ENCODE measurements around the gene HRG.

The HRG gene

DNA sequence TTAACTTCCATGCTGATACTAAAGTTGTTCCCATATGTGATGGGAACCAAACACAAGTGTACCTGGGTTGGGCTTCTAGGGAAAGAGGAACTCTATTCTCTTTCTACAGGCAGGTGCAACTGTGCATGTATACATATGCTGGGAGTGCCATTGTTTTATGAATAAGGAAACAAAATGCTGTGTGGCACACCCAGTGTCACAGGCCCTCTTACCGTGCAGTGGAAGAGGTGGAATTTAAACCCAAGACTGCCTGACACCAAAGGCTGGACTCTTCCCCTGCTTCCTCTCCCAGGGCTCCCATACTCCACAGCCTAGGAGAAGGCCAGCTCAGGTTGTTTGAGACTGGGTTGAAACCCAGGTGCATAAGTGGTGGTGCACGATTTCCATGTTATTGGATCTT, 27.6 kb upstream of the HRG start:
- no peak for DNase-seq (ENCODE audit: low read depth, low spot score)
- no CpG with 5 or more reads among the region's 2 CpGs for WGBS (ENCODE audit: insufficient coverage, insufficient read length)
- H3K27me3 ChIP-seq (ENCODE audit: control insufficient read depth, insufficient read depth, low read length) = no peaks in the 10 kb centered on the region

DNA sequence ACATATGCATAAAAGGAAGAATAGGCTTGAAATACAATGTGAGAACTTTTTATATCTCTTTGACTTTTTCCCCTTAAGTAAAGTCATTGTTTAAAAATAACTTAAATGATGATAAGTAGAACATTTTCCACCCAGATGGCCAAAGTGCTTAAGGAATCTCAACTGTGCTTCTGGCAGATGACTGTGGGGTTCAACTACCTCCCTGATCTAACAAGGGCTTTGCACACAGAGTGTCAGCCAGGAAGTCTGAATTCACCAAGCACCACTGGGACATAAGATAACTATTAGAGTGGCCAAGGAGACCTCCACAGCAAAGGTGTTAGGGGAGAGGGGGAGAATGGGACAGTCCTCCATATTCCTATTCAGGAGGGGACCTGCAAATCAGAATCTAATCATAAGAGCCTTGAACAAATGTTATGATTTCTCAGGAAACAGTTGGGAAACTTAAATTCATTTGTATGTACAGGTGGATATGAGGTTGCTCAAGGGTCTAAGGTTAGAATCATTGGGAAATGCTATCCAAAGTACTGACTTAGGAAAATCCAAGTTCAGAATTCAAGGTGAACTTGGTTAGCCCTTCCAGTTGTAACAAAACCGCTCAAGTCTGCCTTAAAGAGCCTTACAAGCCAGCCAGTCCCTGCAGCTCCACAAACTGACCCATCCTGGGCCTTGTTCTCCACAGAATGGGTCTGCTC, 25.9 kb upstream of the HRG start, which contains the start of gene FETUB:
Gene FETUB (plus strand): TSS at position 622 of the 695 bp plus-strand sequence. CDS start 62 bp downstream, at position 684.
- no peak for DNase-seq (ENCODE audit: low read depth, low spot score)
- WGBS (ENCODE audit: insufficient coverage, insufficient read length) = no CpG with 5 or more reads among the region's 1 CpG
- Histone ChIP-seq H3K4me1 (ENCODE audit: control insufficient read depth, insufficient read depth, low read length) (0 out of 2 replicates have a peak, but pooled peaks cover 2% of the 10 kb centered on the region), H3K27me3 (ENCODE audit: control insufficient read depth, insufficient read depth, low read length) (no peaks in the 10 kb centered on the region), H3K36me3 (ENCODE audit: control insufficient read depth, insufficient read depth, low read length) (no peaks in the 10 kb centered on the region), H3K27ac (ENCODE audit: low read length) (no peak within 1 kb of the TSS), H3K9me3 (ENCODE audit: control insufficient read depth, insufficient read depth, low read length) (no peaks in the 10 kb centered on the region), H3K4me3 (ENCODE audit: low read length) (no peak within 1 kb of the TSS)

More for the DNA sequence above, 27.6 kb upstream of the HRG start:
- Histone ChIP-seq H3K27ac (ENCODE audit: low read length) (no peak overlapping the region), H3K36me3 (ENCODE audit: control insufficient read depth, insufficient read depth, low read length) (no peaks in the 10 kb centered on the region), H3K4me3 (ENCODE audit: low read length) (no peak overlapping the region), H3K9me3 (ENCODE audit: control insufficient read depth, insufficient read depth, low read length) (no peaks in the 10 kb centered on the region), H3K4me1 (ENCODE audit: control insufficient read depth, insufficient read depth, low read length) (0 out of 2 replicates have a peak, but pooled peaks cover 2% of the 10 kb centered on the region)

DNA sequence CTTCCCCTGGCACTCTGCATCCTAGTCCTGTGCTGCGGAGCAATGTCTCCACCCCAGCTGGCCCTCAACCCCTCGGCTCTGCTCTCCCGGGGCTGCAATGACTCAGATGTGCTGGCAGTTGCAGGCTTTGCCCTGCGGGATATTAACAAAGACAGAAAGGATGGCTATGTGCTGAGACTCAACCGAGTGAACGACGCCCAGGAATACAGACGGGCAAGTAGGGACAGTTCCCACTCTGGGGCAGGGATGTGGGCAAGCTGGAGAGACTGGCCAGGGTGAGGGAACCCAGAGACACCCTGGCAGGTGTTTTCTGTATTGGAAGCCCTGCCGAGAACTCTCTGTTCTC, 25.4 kb upstream of the HRG start:
- Histone ChIP-seq H3K36me3 (ENCODE audit: control insufficient read depth, insufficient read depth, low read length) (no peaks in the 10 kb centered on the region), H3K9me3 (ENCODE audit: control insufficient read depth, insufficient read depth, low read length) (no peaks in the 10 kb centered on the region), H3K27me3 (ENCODE audit: control insufficient read depth, insufficient read depth, low read length) (no peaks in the 10 kb centered on the region), H3K4me1 (ENCODE audit: control insufficient read depth, insufficient read depth, low read length) (0 out of 2 replicates have a peak, but pooled peaks cover 2% of the 10 kb centered on the region), H3K4me3 (ENCODE audit: low read length) (no peak overlapping the region), H3K27ac (ENCODE audit: low read length) (no peak overlapping the region)
- DNase-seq (ENCODE audit: low read depth, low spot score) = no peak
- WGBS (ENCODE audit: insufficient coverage, insufficient read length) = no CpG with 5 or more reads among the region's 9 CpGs

DNA sequence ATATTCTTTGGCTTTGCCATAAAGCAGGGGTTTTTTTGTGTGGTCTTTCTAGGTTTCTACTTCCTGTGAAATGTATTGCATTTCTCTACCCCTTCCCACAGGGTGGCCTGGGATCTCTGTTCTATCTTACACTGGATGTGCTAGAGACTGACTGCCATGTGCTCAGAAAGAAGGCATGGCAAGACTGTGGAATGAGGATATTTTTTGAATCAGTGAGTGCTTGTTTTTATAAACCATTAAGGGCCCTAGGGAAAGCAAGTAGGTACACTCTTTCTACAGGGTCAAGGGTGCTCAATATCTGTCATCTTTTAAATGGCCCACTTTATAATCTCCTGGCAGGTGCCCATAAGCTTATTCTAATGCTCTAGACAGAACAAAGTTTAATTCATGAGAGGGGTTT, 24.9 kb upstream of the HRG start:
- no peak for DNase-seq (ENCODE audit: low read depth, low spot score)
- Histone ChIP-seq H3K9me3 (ENCODE audit: control insufficient read depth, insufficient read depth, low read length) (no peaks in the 10 kb centered on the region), H3K27me3 (ENCODE audit: control insufficient read depth, insufficient read depth, low read length) (no peaks in the 10 kb centered on the region), H3K27ac (ENCODE audit: low read length) (no peak overlapping the region), H3K4me3 (ENCODE audit: low read length) (no peak overlapping the region), H3K36me3 (ENCODE audit: control insufficient read depth, insufficient read depth, low read length) (no peaks in the 10 kb centered on the region), H3K4me1 (ENCODE audit: control insufficient read depth, insufficient read depth, low read length) (0 out of 2 replicates have a peak, but pooled peaks cover 2% of the 10 kb centered on the region)

DNA sequence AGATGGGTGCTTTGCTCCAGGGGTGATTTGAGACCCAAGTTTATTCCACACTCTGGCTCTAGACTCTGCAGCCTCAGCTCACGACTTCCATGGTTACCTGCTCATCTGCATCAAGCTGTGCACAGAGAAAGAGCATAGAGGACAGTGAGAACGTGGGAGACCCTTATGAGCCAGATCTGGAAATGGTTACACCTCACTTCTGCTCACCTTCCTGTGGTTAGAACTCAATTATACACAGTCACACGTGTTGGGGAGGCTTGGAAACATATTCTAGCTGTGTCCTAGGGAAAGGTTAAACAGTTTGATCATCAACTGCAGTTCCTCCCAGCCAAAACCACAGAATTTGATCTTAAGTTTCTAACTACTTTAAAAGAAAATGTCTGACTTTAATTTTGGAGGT, 23.8 kb upstream of the HRG start:
- 0 out of 2 replicates have a peak, but pooled peaks cover 2% of the 10 kb centered on the region for H3K4me1 ChIP-seq (ENCODE audit: control insufficient read depth, insufficient read depth, low read length)
- no peak for DNase-seq (ENCODE audit: low read depth, low spot score)
- no peaks in the 10 kb centered on the region for H3K36me3 ChIP-seq (ENCODE audit: control insufficient read depth, insufficient read depth, low read length)
- H3K27ac ChIP-seq (ENCODE audit: low read length) = no peak overlapping the region
- H3K4me3 ChIP-seq (ENCODE audit: low read length) = no peak overlapping the region
- H3K27me3 ChIP-seq (ENCODE audit: control insufficient read depth, insufficient read depth, low read length) = no peaks in the 10 kb centered on the region
- WGBS (ENCODE audit: insufficient coverage, insufficient read length) = no CpG with 5 or more reads among the region's 3 CpGs
- no peaks in the 10 kb centered on the region for H3K9me3 ChIP-seq (ENCODE audit: control insufficient read depth, insufficient read depth, low read length)

DNA sequence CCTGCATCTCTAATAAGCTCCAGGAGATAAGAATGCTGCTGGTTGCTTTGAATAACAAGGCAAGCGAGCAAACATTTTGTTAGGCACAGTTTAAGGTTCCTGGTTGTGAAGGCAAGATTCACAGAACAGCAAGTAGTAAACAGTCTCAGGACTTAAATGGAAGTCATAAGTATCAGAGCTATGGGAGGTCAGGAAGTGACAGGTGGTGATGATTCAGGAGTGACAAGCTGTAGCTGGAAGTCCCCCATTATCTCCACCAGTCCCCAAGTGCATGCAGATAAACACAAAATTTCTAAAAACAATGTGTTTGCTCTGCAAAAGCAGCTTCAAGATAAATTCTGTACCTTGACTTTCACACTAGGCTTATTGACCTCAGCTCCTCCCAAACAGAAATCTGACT, 22.3 kb upstream of the HRG start:
- H3K27me3 ChIP-seq (ENCODE audit: control insufficient read depth, insufficient read depth, low read length) = no peaks in the 10 kb centered on the region
- 0 out of 2 replicates have a peak, but pooled peaks cover 2% of the 10 kb centered on the region for H3K4me1 ChIP-seq (ENCODE audit: control insufficient read depth, insufficient read depth, low read length)
- H3K27ac ChIP-seq (ENCODE audit: low read length) = no peak overlapping the region
- WGBS (ENCODE audit: insufficient coverage, insufficient read length) = no CpG with 5 or more reads among the region's 1 CpG
- no peak overlapping the region for H3K4me3 ChIP-seq (ENCODE audit: low read length)
- H3K36me3 ChIP-seq (ENCODE audit: control insufficient read depth, insufficient read depth, low read length) = no peaks in the 10 kb centered on the region
- DNase-seq (ENCODE audit: low read depth, low spot score) = no peak
- H3K9me3 ChIP-seq (ENCODE audit: control insufficient read depth, insufficient read depth, low read length) = no peaks in the 10 kb centered on the region

DNA sequence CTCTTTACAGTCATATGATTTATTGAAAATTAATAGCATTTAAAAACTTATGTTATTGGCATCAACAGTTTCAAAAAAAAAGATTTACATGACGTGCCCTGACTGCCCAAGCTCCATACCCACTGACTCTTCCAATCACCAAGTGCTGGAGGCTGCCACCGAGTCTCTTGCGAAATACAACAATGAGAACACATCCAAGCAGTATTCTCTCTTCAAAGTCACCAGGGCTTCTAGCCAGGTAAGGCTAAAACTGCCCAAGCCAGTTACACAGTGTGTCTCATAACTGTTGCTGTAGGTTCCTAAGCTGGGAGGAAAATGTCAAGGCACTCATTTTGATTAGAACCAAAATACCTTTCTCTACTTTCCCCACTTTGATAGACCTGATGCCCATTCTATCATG, 21.1 kb upstream of the HRG start:
- no peaks in the 10 kb centered on the region for H3K36me3 ChIP-seq (ENCODE audit: control insufficient read depth, insufficient read depth, low read length)
- H3K4me1 ChIP-seq (ENCODE audit: control insufficient read depth, insufficient read depth, low read length) = 0 out of 2 replicates have a peak, but pooled peaks cover 2% of the 10 kb centered on the region
- H3K27ac ChIP-seq (ENCODE audit: low read length) = no peak overlapping the region
- no peak for DNase-seq (ENCODE audit: low read depth, low spot score)
- no peaks in the 10 kb centered on the region for H3K9me3 ChIP-seq (ENCODE audit: control insufficient read depth, insufficient read depth, low read length)
- H3K4me3 ChIP-seq (ENCODE audit: low read length) = no peak overlapping the region
- WGBS (ENCODE audit: insufficient coverage, insufficient read length) = no CpG with 5 or more reads among the region's 3 CpGs
- no peaks in the 10 kb centered on the region for H3K27me3 ChIP-seq (ENCODE audit: control insufficient read depth, insufficient read depth, low read length)

DNA sequence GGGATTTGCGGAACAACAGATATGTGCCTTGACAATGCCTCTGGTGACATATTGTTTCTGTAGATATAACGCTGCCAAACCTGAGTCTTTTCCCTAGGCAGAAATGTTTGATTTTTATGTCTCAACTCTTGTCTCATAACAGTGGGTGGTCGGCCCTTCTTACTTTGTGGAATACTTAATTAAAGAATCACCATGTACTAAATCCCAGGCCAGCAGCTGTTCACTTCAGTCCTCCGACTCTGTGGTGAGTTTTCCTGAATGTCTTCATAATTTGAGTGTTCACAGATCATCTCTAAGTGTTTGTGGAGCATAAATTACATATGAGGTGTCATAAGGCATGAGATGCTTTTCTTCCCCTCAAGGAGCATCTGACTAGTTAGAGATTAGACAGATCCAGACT, 19.7 kb upstream of the HRG start:
- DNase-seq (ENCODE audit: low read depth, low spot score) = no peak
- WGBS (ENCODE audit: insufficient coverage, insufficient read length) = no CpG with 5 or more reads among the region's 4 CpGs
- no peak overlapping the region for H3K4me3 ChIP-seq (ENCODE audit: low read length)
- no peaks in the 10 kb centered on the region for H3K27me3 ChIP-seq (ENCODE audit: control insufficient read depth, insufficient read depth, low read length)
- no peak overlapping the region for H3K27ac ChIP-seq (ENCODE audit: low read length)
- H3K9me3 ChIP-seq (ENCODE audit: control insufficient read depth, insufficient read depth, low read length) = no peaks in the 10 kb centered on the region
- no peaks in the 10 kb centered on the region for H3K36me3 ChIP-seq (ENCODE audit: control insufficient read depth, insufficient read depth, low read length)
- H3K4me1 ChIP-seq (ENCODE audit: control insufficient read depth, insufficient read depth, low read length) = no peaks in the 10 kb centered on the region

DNA sequence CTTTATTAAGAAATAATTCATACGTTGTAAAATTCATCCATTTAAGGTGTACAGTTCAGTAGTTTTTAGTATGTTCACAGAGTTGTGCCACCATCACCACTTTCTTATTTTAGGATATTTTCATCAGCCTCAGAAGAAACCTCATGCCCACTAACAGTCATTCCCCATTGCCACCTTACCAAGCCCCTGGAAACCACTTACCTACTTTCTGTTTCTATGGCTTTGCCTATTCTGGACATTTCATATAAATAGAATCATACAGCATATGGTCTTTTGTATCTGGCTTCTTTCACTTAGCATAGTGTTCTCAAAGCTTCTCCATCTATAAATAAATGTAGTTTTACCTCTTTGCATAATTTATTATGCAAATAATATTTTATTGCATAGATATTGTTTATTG, 19.0 kb upstream of the HRG start:
- H3K27ac ChIP-seq (ENCODE audit: low read length) = no peak overlapping the region
- no peaks in the 10 kb centered on the region for H3K4me1 ChIP-seq (ENCODE audit: control insufficient read depth, insufficient read depth, low read length)
- H3K9me3 ChIP-seq (ENCODE audit: control insufficient read depth, insufficient read depth, low read length) = no peaks in the 10 kb centered on the region
- no peak overlapping the region for H3K4me3 ChIP-seq (ENCODE audit: low read length)
- H3K36me3 ChIP-seq (ENCODE audit: control insufficient read depth, insufficient read depth, low read length) = no peaks in the 10 kb centered on the region
- WGBS (ENCODE audit: insufficient coverage, insufficient read length) = no CpG with 5 or more reads among the region's 1 CpG
- no peaks in the 10 kb centered on the region for H3K27me3 ChIP-seq (ENCODE audit: control insufficient read depth, insufficient read depth, low read length)
- DNase-seq (ENCODE audit: low read depth, low spot score) = no peak

DNA sequence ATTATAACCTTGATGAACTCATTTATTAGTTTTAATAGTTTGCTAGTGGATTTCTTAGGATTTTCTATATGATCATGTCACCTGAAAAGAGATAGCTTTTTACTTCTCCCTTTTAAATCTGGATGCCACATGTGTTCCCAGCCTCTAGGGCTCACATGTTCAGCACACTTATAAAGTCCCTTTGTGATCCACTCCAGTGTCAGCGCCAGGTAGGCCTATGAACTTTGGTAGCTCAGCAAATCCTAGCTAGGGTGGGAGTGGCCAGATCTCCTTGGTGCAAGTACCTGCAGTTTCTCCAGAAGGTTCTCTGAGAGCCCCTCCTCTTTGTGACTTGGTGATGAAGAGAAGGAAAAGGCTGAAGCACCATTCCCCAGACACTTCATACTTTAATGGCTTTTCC, 17.0 kb upstream of the HRG start:
- Histone ChIP-seq H3K4me1 (ENCODE audit: control insufficient read depth, insufficient read depth, low read length) (no peaks in the 10 kb centered on the region), H3K27ac (ENCODE audit: low read length) (no peak overlapping the region), H3K9me3 (ENCODE audit: control insufficient read depth, insufficient read depth, low read length) (no peaks in the 10 kb centered on the region), H3K36me3 (ENCODE audit: control insufficient read depth, insufficient read depth, low read length) (no peaks in the 10 kb centered on the region), H3K4me3 (ENCODE audit: low read length) (no peak overlapping the region), H3K27me3 (ENCODE audit: control insufficient read depth, insufficient read depth, low read length) (no peaks in the 10 kb centered on the region)
- no peak for DNase-seq (ENCODE audit: low read depth, low spot score)
- WGBS (ENCODE audit: insufficient coverage, insufficient read length) = no CpG with 5 or more reads among the region's 1 CpG

DNA sequence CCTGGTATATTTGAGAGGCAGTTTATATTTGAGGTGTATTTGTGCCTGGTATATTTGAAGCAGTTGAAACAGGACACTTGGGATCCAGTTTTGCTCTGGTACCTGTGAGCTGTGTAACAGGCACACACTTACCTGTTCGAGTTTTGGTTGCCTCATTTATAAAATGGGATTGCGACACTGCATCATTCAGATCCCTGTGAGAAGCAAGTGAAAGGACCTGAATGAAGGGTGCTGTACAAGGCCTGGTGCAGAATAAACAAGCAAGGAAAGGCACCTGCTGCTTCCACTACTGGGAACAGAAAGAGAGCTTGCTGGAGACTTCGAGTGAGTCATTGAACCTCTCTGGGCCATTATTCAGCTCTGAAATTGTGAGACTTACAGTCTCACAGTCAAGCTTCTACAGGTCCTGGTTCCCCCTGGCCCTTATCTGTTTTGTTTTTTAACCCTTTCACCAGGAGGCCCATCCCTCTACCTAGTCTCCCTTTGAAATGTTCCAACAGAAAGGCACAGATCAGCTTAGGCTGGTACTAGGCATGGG, 14.1 kb upstream of the HRG start:
- no peaks in the 10 kb centered on the region; the same call in 1 of the 2 replicates for H3K36me3 ChIP-seq (ENCODE audit: control insufficient read depth, insufficient read depth, low read length)
- H3K27me3 ChIP-seq (ENCODE audit: control insufficient read depth, insufficient read depth, low read length) = no peaks in the 10 kb centered on the region
- no peaks in the 10 kb centered on the region for H3K4me1 ChIP-seq (ENCODE audit: control insufficient read depth, insufficient read depth, low read length)
- H3K27ac ChIP-seq (ENCODE audit: low read length) = no peak overlapping the region
- H3K9me3 ChIP-seq (ENCODE audit: control insufficient read depth, insufficient read depth, low read length) = no peaks in the 10 kb centered on the region
- no peak overlapping the region for H3K4me3 ChIP-seq (ENCODE audit: low read length)
- no CpG with 5 or more reads among the region's 3 CpGs for WGBS (ENCODE audit: insufficient coverage, insufficient read length)
- no peak for DNase-seq (ENCODE audit: low read depth, low spot score)
